GM13976 (cell line): ENCODE results near the gene UGGT2.
A peak's percentile ranks its signal among the peaks of the same experiment; 100 is the strongest.

Source experiments
- DNase-seq: peaks from one replicate; pipeline ENCODE4 v3.0.0; 2012; ENCODE audit warnings: low spot score
- CTCF ChIP-seq: IDR thresholded peaks from 2 replicates; pipeline ENCODE4 v1.5.1; 2012; ENCODE audit warnings: borderline replicate concordance, mild to moderate bottlenecking; ENCODE audit not compliant: insufficient read depth; ENCODE audit errors: extremely low read depth, missing control alignments, control extremely low read depth
- in situ Hi-C: fragments of 300-500 bp; cut with MboI; formaldehyde crosslinking; loops from one replicate; pipeline ENCODE4 v1.12.0; 2022; ENCODE audit warnings: low sequenced_read_pairs, mixed read lengths, inconsistent platforms; ENCODE audit not compliant: unreplicated experiment

UGGT2 gene

GRCh38 chr13:96053003-96053703, at the start of gene UGGT2:
Gene UGGT2 (minus strand): TSS chr13:96053401. CDS start chr13:96053312, 89 bp downstream.
- in situ Hi-C loops, result no loop called here
- peak; percentile 97 for DNase-seq
- no peak for TF ChIP-seq CTCF

- DNase-seq, result no peak
- in situ Hi-C loops, result no loop called here
- no peak for TF ChIP-seq CTCF
Observed at GRCh38 chr13:96100457-96101220, 47.4 kb upstream of the UGGT2 start.

GRCh38 chr13:96093296-96094006, 40.2 kb upstream of the UGGT2 start:
- TF ChIP-seq CTCF, result no peak
- in situ Hi-C loops, result no loop called here
- DNase-seq, result no peak

- DNase-seq, result peak; percentile 25
- no peak for TF ChIP-seq CTCF
Observed at GRCh38 chr13:96091164-96092117, 38.2 kb upstream of the UGGT2 start.

GRCh38 chr13:96090240-96091101, 37.3 kb upstream of the UGGT2 start:
- DNase-seq, result peak; percentile 59
- in situ Hi-C loops, result no loop called here
- TF ChIP-seq CTCF, result no peak

More at GRCh38 chr13:96091164-96092117, 38.2 kb upstream of the UGGT2 start:
- in situ Hi-C loops, result no loop called here
